ENCODE measurements around the gene TMX1.

GRCh38 chr14:51293149-51293911 lies 53.3 kb downstream of the TMX1 start:
- TF ChIP-seq, protein P1, sequence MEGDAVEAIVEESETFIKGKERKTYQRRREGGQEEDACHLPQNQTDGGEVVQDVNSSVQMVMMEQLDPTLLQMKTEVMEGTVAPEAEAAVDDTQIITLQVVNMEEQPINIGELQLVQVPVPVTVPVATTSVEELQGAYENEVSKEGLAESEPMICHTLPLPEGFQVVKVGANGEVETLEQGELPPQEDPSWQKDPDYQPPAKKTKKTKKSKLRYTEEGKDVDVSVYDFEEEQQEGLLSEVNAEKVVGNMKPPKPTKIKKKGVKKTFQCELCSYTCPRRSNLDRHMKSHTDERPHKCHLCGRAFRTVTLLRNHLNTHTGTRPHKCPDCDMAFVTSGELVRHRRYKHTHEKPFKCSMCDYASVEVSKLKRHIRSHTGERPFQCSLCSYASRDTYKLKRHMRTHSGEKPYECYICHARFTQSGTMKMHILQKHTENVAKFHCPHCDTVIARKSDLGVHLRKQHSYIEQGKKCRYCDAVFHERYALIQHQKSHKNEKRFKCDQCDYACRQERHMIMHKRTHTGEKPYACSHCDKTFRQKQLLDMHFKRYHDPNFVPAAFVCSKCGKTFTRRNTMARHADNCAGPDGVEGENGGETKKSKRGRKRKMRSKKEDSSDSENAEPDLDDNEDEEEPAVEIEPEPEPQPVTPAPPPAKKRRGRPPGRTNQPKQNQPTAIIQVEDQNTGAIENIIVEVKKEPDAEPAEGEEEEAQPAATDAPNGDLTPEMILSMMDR (conservative IDR thresholded peaks at IDR 0.05; ENCODE audit: low read depth in 2 of 2), result no peak
- TF ChIP-seq CREB1 (CRISPR knock-in tag; IDR thresholded peaks at IDR 0.05; ENCODE audit: low read depth) (no peak), EZH2 (IDR thresholded peaks at IDR 0.05; ENCODE audit: low read depth, unreplicated experiment) (no peak), JUNB (IDR thresholded peaks at IDR 0.05; ENCODE audit: unreplicated experiment) (no peak), EZH2phosphoT487 (IDR thresholded peaks at IDR 0.05; ENCODE audit: unreplicated experiment) (no peak), POLR2AphosphoS5 (IDR thresholded peaks at IDR 0.05; ENCODE audit: low read depth) (no peak), REST (IDR thresholded peaks at IDR 0.05; ENCODE audit: unreplicated experiment) (no peak), NANOG (IDR thresholded peaks at IDR 0.05; ENCODE audit: borderline replicate concordance) (no peak), ZNF331 (CRISPR knock-in tag; IDR thresholded peaks at IDR 0.05; ENCODE audit: low read depth) (no peak), STAT1 (IDR thresholded peaks at IDR 0.05; ENCODE audit: unreplicated experiment) (no peak)
- TF ChIP-seq, protein P2, sequence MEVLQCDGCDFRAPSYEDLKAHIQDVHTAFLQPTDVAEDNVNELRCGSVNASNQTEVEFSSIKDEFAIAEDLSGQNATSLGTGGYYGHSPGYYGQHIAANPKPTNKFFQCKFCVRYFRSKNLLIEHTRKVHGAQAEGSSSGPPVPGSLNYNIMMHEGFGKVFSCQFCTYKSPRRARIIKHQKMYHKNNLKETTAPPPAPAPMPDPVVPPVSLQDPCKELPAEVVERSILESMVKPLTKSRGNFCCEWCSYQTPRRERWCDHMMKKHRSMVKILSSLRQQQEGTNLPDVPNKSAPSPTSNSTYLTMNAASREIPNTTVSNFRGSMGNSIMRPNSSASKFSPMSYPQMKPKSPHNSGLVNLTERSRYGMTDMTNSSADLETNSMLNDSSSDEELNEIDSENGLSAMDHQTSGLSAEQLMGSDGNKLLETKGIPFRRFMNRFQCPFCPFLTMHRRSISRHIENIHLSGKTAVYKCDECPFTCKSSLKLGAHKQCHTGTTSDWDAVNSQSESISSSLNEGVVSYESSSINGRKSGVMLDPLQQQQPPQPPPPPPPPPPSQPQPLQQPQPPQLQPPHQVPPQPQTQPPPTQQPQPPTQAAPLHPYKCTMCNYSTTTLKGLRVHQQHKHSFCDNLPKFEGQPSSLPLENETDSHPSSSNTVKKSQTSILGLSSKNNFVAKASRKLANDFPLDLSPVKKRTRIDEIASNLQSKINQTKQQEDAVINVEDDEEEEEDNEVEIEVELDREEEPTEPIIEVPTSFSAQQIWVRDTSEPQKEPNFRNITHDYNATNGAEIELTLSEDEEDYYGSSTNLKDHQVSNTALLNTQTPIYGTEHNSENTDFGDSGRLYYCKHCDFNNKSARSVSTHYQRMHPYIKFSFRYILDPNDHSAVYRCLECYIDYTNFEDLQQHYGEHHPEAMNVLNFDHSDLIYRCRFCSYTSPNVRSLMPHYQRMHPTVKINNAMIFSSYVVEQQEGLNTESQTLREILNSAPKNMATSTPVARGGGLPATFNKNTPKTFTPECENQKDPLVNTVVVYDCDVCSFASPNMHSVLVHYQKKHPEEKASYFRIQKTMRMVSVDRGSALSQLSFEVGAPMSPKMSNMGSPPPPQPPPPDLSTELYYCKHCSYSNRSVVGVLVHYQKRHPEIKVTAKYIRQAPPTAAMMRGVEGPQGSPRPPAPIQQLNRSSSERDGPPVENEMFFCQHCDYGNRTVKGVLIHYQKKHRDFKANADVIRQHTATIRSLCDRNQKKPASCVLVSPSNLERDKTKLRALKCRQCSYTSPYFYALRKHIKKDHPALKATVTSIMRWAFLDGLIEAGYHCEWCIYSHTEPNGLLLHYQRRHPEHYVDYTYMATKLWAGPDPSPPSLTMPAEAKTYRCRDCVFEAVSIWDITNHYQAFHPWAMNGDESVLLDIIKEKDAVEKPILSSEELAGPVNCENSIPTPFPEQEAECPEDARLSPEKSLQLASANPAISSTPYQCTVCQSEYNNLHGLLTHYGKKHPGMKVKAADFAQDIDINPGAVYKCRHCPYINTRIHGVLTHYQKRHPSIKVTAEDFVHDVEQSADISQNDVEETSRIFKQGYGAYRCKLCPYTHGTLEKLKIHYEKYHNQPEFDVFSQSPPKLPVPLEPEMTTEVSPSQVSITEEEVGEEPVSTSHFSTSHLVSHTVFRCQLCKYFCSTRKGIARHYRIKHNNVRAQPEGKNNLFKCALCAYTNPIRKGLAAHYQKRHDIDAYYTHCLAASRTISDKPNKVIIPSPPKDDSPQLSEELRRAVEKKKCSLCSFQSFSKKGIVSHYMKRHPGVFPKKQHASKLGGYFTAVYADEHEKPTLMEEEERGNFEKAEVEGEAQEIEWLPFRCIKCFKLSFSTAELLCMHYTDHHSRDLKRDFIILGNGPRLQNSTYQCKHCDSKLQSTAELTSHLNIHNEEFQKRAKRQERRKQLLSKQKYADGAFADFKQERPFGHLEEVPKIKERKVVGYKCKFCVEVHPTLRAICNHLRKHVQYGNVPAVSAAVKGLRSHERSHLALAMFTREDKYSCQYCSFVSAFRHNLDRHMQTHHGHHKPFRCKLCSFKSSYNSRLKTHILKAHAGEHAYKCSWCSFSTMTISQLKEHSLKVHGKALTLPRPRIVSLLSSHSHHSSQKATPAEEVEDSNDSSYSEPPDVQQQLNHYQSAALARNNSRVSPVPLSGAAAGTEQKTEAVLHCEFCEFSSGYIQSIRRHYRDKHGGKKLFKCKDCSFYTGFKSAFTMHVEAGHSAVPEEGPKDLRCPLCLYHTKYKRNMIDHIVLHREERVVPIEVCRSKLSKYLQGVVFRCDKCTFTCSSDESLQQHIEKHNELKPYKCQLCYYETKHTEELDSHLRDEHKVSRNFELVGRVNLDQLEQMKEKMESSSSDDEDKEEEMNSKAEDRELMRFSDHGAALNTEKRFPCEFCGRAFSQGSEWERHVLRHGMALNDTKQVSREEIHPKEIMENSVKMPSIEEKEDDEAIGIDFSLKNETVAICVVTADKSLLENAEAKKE (CRISPR knock-in tag; IDR thresholded peaks at IDR 0.05), result no peak

All from GM23338 (cell line).